ENCODE results near the gene PUS10. TPM values are rescaled to one million over a fixed set of nuclear protein-coding genes. Genes with fewer than 3 reads are reported as not detected.
A peak's percentile ranks its signal among the peaks of the same experiment; 100 is the strongest.

Gene PUS10
- total and polyA plus RNA-seq, 2 of the 13 experiments (the other 11 are each of a cell fraction or from before 2014, with no cell fraction given): 41.4 to 44.3 TPM

DNA sequence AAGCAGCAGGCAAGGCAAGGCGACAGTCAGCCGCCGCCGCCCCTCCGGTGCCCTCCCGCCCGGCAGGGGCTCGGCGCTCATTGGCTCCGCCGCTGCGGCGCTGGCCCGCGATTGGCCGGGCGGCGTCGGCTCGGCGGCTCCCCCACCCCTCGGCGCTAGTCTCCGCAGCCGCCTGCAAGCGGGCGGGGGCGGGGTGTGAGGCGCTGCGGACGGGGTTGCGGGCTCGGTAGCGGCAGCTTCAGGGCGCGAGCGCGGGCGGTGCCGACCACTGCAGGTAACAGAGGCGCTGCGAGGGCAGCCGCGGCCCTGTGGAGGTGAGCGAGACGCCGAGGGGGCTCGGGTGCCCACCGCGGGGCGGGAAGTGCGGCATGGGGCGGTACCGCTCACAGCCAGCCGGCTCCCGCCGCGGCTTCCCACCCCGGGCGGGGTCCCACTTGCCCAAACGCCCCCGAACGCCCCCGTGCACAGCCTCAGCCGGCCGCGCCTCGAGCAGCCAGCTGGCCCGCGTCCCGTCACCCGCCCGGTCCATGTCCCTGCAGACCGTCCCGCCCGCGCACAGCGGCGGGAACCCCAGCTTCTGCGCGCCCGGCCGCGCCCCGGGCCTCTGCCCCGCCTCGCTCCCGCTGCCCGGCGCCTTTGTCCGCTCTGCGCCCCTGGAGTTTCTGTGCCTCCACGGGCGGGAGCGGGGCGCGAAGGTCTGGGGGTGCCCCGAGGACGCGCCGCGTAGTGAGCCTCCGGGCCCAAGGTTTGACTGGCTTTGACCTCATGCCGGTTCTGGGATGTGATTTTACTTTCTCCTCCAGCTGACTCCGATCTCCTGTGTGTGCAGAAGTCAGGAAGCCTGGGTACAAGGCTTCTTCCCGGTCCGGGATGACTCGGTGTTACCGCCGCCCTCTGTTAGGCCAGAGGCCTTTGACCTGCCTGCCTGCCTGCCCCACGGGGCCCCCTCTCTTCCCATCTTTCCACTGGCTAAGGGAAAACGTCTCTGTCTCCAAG, 48.0 kb upstream of the PUS10 start, which contains the start of gene SANBR (continued):
- TF ChIP-seq, protein P1, sequence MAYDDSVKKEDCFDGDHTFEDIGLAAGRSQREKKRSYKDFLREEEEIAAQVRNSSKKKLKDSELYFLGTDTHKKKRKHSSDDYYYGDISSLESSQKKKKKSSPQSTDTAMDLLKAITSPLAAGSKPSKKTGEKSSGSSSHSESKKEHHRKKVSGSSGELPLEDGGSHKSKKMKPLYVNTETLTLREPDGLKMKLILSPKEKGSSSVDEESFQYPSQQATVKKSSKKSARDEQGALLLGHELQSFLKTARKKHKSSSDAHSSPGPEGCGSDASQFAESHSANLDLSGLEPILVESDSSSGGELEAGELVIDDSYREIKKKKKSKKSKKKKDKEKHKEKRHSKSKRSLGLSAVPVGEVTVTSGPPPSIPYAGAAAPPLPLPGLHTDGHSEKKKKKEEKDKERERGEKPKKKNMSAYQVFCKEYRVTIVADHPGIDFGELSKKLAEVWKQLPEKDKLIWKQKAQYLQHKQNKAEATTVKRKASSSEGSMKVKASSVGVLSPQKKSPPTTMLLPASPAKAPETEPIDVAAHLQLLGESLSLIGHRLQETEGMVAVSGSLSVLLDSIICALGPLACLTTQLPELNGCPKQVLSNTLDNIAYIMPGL (CRISPR knock-in tag; IDR thresholded peaks at IDR 0.05; ENCODE audit: borderline replicate concordance in 1 of 2, low read depth in 1 of 2): peak; percentile 21 to 83; a peak in 3 of 4 replicates
- TF ChIP-seq, protein P2, sequence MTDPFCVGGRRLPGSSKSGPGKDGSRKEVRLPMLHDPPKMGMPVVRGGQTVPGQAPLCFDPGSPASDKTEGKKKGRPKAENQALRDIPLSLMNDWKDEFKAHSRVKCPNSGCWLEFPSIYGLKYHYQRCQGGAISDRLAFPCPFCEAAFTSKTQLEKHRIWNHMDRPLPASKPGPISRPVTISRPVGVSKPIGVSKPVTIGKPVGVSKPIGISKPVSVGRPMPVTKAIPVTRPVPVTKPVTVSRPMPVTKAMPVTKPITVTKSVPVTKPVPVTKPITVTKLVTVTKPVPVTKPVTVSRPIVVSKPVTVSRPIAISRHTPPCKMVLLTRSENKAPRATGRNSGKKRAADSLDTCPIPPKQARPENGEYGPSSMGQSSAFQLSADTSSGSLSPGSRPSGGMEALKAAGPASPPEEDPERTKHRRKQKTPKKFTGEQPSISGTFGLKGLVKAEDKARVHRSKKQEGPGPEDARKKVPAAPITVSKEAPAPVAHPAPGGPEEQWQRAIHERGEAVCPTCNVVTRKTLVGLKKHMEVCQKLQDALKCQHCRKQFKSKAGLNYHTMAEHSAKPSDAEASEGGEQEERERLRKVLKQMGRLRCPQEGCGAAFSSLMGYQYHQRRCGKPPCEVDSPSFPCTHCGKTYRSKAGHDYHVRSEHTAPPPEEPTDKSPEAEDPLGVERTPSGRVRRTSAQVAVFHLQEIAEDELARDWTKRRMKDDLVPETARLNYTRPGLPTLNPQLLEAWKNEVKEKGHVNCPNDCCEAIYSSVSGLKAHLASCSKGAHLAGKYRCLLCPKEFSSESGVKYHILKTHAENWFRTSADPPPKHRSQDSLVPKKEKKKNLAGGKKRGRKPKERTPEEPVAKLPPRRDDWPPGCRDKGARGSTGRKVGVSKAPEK (CRISPR knock-in tag; IDR thresholded peaks at IDR 0.05; ENCODE audit: borderline replicate concordance): no peak
- TF ChIP-seq, protein P3, sequence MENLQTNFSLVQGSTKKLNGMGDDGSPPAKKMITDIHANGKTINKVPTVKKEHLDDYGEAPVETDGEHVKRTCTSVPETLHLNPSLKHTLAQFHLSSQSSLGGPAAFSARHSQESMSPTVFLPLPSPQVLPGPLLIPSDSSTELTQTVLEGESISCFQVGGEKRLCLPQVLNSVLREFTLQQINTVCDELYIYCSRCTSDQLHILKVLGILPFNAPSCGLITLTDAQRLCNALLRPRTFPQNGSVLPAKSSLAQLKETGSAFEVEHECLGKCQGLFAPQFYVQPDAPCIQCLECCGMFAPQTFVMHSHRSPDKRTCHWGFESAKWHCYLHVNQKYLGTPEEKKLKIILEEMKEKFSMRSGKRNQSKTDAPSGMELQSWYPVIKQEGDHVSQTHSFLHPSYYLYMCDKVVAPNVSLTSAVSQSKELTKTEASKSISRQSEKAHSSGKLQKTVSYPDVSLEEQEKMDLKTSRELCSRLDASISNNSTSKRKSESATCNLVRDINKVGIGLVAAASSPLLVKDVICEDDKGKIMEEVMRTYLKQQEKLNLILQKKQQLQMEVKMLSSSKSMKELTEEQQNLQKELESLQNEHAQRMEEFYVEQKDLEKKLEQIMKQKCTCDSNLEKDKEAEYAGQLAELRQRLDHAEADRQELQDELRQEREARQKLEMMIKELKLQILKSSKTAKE (CRISPR knock-in tag; IDR thresholded peaks at IDR 0.05; ENCODE audit: borderline replicate concordance): peak; percentile 48; the same call in 1 of the 2 replicates
- TF ChIP-seq JUN (CRISPR knock-in tag; IDR thresholded peaks at IDR 0.05) (no peak; the same call in 1 of the 2 replicates), SSRP1 (CRISPR knock-in tag; IDR thresholded peaks at IDR 0.05) (no peak), ZNF451 (CRISPR knock-in tag; IDR thresholded peaks at IDR 0.05) (no peak), ZNF251 (CRISPR knock-in tag; IDR thresholded peaks at IDR 0.05) (no peak), ZNF773 (CRISPR knock-in tag; IDR thresholded peaks at IDR 0.05; ENCODE audit: borderline replicate concordance) (peak; percentile 34; the same call in 1 of the 2 replicates), FOXC1 (CRISPR knock-in tag; IDR thresholded peaks at IDR 0.05; ENCODE audit: borderline replicate concordance) (peak; percentile 89), PHF5A (CRISPR knock-in tag; IDR thresholded peaks at IDR 0.05; ENCODE audit: low read depth, unreplicated experiment) (no peak), RORA (CRISPR knock-in tag; IDR thresholded peaks at IDR 0.05) (no peak; the same call in 1 of the 2 replicates), MTF2 (CRISPR knock-in tag; IDR thresholded peaks at IDR 0.05; ENCODE audit: borderline replicate concordance) (peak; percentile 76; the same call in 1 of the 2 replicates), ZNF75D (CRISPR knock-in tag; IDR thresholded peaks at IDR 0.05; ENCODE audit: borderline replicate concordance) (no peak)
- TF ChIP-seq, protein P4, sequence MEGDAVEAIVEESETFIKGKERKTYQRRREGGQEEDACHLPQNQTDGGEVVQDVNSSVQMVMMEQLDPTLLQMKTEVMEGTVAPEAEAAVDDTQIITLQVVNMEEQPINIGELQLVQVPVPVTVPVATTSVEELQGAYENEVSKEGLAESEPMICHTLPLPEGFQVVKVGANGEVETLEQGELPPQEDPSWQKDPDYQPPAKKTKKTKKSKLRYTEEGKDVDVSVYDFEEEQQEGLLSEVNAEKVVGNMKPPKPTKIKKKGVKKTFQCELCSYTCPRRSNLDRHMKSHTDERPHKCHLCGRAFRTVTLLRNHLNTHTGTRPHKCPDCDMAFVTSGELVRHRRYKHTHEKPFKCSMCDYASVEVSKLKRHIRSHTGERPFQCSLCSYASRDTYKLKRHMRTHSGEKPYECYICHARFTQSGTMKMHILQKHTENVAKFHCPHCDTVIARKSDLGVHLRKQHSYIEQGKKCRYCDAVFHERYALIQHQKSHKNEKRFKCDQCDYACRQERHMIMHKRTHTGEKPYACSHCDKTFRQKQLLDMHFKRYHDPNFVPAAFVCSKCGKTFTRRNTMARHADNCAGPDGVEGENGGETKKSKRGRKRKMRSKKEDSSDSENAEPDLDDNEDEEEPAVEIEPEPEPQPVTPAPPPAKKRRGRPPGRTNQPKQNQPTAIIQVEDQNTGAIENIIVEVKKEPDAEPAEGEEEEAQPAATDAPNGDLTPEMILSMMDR (CRISPR knock-in tag; IDR thresholded peaks at IDR 0.05): no peak; the same call in 1 of the 2 replicates
- TF ChIP-seq, protein P5, sequence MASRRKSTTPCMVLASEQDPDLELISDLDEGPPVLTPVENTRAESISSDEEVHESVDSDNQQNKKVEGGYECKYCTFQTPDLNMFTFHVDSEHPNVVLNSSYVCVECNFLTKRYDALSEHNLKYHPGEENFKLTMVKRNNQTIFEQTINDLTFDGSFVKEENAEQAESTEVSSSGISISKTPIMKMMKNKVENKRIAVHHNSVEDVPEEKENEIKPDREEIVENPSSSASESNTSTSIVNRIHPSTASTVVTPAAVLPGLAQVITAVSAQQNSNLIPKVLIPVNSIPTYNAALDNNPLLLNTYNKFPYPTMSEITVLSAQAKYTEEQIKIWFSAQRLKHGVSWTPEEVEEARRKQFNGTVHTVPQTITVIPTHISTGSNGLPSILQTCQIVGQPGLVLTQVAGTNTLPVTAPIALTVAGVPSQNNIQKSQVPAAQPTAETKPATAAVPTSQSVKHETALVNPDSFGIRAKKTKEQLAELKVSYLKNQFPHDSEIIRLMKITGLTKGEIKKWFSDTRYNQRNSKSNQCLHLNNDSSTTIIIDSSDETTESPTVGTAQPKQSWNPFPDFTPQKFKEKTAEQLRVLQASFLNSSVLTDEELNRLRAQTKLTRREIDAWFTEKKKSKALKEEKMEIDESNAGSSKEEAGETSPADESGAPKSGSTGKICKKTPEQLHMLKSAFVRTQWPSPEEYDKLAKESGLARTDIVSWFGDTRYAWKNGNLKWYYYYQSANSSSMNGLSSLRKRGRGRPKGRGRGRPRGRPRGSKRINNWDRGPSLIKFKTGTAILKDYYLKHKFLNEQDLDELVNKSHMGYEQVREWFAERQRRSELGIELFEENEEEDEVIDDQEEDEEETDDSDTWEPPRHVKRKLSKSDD (CRISPR knock-in tag; IDR thresholded peaks at IDR 0.05; ENCODE audit: low read depth): peak; percentile 26

Measured in HepG2 (cell line).